Islet precursor cell (in vitro differentiated cells): ENCODE measurements around the gene METTL4.

Source experiments
- DNase-seq: peaks from one replicate; pipeline ENCODE4 v3.0.0-alpha.2; 2018

Gene METTL4, protein sequence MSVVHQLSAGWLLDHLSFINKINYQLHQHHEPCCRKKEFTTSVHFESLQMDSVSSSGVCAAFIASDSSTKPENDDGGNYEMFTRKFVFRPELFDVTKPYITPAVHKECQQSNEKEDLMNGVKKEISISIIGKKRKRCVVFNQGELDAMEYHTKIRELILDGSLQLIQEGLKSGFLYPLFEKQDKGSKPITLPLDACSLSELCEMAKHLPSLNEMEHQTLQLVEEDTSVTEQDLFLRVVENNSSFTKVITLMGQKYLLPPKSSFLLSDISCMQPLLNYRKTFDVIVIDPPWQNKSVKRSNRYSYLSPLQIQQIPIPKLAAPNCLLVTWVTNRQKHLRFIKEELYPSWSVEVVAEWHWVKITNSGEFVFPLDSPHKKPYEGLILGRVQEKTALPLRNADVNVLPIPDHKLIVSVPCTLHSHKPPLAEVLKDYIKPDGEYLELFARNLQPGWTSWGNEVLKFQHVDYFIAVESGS

DNA sequence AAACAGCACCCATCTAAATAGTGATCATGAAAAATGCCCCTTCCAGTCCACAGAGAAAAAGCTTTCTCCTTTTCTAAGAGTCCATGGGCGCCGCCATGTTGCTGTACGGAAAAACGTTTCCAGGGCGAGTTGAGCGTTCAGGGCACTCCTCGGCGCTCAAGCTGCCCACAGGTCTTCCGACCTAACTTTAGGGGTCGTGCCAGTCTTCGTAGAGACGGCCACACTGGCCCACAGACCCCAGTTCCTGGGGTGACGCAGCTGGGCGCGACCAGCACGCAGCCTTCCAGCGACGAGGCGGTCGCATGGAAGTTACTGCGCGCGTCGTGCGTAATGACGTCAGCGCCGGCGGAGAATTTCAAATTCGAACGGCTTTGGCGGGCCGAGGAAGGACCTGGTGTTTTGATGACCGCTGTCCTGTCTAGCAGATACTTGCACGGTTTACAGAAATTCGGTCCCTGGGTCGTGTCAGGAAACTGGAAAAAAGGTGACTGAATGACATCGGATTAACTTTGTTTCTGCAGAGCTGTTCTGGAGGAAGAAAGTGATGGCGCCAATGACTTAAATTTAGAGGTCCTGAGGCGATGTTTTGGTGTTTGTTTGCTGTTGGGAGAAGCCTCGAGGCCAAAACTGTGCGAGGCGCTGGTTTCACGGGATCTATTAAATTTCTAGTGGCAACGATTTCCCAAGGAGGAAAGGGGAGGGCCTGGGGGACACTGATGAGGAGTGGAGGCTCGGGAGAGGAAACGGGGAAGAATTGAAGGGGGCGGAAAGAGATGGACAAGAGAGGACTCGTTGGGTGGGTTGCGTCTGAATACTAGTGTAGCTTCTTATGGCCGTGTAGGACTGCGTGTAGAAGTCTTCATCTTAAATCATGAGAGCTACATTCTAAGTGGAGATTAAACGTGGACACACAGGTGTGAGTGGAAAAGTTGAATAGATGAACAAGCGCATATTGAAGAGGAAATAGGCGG, at the start of gene METTL4, which contains the start of gene NDC80:
TSS of gene METTL4 (minus strand) at position 306 of the 971 bp plus-strand sequence. CDS start 4,289 bp downstream, outside the sequence.
TSS of gene NDC80 (plus strand) at position 358 of the 971 bp plus-strand sequence. CDS start 1,429 bp downstream, outside the sequence.
- peak; percentile 94 for DNase-seq

DNA sequence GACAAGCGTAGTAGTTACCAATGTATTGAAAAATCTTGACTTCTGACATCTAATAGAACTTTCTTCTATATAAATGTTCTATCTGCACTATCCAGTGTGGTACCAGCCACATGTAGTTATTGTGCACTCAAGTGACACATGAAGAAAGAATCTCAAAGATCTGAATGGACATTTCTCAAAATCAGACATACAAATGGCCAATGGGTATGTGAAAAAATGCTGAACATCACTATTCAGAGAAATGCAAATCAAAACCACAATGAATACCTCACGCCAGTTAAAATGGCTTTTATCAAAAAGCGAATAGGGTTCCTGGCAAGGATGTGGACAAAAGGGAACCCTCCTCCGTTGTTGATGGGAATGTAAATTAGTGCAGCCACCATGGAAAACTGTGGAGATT, 46.7 kb upstream of the METTL4 start:
- no peak for DNase-seq

DNA sequence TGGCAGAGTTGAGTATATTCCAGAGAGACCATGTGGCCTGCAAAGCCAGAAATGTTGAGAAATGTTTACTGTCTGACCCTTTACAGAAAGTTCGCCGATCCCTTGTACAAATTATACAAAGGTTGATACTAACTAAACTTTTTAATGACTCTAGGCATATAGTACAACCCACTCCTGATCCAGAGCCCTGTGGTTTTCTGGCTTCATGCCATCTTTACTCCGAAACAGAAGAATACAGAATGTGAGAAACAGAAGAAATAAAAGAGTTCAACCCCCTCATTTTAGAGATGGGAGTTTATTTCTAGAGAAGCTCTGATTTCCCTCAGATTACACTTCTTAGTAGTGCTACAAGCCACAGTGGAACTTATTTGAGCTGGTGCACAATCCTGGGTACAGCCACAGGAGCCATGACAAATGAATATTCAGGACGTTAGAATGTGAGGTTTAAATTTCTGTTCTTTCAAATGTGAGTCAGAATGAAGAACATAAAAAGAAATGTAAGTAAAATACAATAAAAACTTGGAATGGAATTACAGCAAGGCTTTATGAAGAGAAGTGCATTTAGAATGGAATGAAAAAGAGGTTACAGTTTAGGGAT, 46.2 kb upstream of the METTL4 start:
- DNase-seq: no peak

DNA sequence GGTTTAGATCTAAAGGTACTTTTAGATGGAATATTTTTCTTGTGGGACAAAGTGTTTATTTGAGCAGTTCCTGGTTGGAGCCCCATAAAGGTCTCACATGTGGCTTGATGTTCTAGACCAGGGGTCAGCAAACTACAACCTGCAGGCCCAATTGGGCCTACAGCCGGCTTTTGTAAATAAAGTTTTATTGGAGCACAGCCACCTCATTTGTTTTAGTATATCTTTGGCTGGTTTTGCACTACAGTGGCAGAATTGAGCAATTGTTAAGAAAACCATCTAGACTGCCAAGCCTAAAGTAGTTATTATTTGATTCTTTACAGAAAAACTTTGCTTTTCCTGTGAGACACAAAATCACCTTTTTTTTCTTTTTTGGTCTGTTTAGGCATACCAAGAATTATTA, 41.7 kb upstream of the METTL4 start:
- DNase-seq: no peak

DNA sequence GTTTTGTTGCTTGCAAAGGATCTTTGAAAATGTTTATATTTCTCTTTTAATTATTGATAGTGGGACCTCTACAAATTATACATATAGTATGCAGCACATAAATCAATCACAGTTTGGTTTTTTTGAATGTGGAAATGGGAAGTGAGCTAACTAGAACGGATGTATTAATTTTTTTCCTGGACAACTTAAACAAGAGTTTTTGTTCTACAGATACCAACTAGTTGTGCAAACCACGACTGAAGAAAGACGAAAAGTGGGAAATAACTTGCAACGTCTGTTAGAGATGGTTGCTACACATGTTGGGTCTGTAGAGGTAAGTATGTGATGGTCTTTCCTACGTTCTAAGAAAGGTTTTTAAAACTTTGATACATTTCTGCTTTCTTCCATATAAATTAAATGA, 39.2 kb upstream of the METTL4 start:
- no peak for DNase-seq

DNA sequence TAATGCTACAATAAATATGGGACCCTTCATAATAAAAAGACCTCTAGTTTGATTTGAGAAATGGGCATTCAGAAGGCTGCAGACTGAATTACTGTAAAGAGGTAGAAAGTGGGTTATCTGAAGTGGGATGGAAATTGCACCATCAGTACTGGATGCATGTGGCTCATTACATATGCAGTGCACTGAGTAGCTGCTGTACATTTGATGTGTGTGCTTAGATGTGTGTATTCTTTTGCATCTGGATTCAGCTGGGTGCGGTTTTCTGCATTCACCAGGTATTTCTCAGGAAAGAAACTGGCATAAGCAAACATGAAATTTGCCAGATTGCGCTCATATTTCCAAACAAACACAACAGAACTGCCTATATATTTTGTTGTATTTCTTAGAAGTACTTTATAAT, 38.3 kb upstream of the METTL4 start:
- DNase-seq: no peak

DNA sequence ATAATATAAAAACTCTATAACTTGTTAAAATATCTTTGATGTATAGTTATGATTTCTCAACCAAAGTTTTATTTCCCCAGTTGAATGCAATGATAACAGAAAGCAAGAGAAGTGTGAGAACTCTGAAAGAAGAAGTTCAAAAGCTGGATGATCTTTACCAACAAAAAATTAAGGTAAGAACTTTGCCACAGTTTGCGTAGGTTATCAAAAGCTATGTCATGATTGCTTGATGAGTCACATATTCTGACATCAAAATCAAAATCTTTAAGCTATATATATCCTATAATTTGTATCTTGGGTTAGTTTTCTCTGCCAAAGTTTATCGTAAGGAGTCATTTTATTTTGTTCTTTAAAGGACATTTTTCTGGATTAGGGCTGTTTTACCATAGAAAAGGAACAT, 35.0 kb upstream of the METTL4 start:
- no peak for DNase-seq

DNA sequence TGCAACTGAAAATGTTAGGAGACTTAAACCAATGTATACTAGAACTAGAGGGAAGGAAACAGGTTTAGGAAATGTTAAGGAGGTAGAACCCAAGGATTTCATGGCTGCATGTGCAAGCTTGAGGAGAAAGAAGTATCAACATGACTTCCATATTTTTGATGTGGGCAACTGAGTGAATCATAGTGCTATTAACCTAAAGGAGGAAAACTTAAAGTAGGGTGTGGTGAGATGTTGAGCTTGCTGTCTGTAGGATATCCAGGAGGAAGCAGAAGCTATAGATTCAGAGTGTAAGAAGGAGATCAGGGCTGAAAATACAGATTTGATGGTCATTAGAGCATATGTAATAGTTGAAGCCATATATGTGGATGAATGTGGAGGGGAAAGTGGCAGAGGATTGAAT, 31.5 kb upstream of the METTL4 start:
- DNase-seq: no peak

DNA sequence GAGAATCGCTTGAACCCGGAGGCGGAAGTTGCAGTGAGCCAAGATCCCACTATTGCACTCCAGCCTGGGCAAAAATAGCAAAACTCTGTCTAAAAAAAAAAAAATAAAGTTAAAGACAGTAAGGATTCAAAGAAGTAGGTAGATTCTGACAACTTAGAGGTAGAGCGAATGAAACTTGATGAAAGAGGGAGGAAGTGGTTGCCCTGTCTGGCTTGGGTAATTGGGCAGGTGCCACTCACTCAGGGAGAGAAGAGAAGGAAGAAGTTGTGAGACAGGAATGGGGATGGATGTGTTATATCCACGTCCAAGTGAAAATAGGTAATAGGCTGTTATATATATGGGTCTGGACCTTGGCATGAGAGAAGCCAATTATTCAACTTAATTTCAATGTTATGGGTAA, 26.3 kb upstream of the METTL4 start:
- DNase-seq: no peak

DNA sequence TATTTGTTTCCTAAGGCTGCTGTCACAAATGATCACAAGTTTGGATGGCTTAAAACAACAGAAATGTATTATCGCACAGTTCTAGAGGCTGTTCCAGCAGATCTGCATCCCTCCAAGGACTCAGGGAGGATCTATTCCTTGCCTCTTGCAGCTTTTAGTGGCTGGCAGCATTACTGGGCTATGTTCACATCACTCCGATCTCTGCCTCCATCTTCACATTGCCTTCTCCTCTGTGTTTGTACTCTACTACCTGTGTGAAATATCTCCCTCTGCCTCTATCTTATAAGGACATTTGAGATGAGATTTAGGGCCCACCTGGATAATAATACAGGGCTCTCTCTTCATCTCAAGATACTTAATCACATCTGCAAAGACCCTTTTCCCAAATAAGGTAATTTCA, 19.0 kb upstream of the METTL4 start:
- no peak for DNase-seq

DNA sequence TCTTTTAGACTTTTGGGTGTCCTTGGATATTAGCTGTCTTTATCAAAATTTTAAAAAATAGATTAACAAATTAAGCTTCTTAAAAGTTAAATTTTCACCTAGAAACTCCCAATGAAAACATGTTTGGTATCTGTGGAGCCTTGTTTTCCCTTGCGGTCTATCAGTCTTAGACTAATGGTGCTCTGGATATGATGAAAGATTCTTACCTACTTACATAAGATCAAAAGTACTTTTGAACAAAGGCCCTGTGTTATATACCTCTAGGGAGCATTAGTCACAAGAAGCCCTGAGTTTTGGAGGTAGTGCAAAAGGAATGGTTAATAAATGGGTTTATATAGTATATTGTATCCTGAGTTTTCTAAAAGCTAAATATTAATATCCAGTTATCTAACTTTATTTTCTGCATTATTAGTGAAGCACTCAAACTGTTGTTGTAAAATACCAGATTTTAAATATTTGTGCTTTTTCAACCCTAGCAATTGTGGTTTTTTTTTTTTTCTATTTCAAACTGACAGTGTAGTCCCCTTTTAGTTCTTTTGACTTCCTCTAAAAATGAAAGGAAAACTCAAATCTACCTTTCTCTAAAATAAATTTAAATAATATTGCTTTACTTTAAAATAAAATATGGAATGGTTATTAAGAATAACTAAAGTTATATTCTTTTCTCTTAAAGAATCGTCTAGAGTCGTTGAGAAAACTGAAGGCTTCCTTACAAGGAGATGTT, 18.2 kb upstream of the METTL4 start:
- no peak for DNase-seq

DNA sequence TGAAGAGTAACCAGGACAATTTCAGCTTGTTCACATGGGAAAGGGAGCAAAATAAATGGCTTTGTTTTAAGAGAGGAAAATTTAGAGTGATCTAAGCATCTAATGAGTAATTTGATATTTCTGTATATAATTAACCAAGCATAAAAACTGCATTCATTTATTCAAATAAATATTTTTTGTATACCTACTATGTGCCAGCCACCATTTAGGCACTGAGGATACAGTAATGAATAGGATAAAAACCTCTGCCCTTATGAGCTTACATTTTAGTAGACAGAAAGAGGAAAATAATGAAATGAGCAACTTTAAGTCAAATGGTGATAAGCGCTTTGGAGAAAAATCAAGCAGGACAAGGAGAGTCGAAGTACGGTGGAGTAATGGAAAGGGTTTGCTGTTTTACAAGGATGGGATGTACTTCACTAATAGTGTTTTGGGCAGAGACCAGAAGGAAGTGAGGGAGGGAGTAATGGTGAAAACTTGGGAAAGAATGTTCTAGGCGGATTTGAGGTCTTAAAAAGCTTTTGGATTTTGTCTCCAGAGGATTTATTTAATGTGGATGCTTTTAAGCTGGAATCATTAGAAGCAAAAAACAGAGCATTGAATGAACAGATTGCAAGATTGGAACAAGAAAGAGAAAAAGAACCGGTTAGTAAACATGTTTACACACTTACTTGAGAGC, 17.5 kb upstream of the METTL4 start:
- DNase-seq: no peak

DNA sequence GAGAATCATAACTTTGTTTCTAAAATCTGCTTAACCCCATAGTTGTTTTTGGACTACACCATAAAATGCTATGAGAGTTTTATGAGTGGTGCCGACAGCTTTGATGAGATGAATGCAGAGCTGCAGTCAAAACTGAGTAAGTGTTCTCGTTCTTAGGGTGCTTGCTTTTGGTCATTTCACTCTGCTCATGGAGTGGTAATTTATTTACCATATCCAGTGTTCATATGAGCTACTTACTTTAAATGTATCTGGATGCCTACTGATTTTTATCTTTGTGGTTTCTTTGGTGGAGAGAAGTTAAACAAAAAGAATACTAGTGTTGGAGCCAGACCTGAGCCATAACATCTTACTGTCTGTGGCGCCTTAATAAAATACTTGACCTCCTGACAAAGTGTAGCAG, 16.5 kb upstream of the METTL4 start:
- DNase-seq: no peak

DNA sequence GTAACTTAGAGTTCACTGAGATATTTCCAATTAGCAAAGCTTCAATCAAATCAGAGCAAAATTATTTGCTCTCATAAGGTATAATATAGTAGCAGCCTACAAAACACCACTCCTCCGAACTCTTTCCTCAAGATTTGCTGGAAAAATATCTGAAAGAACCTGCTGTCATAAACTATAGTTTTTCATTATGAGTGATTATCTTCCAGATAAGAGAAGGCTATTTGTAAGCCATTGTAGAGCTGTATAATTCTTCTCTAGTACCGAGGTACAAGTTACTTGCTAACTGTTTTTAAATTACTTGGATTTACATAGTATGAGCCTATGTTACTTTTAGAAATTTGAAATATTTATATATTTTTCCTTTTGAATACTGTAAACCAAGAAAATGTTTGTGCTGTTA, 2.1 kb upstream of the METTL4 start:
- DNase-seq: no peak

DNA sequence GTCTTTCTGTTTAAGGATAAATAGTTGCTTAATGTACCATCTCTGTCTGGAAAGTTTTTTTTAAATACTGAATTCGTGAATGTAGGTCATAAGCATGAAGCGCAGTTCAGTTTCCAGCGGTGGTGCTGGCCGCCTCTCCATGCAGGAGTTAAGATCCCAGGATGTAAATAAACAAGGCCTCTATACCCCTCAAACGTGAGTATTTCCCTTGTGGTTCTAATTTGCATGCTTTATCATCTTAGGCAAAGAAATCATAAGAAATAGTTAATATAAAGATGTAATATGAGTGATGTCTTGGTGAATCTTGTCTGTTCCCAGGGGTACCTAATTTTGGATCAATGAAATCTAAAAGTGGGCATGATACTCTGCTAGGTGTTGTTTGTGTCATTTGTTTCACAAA, 1.6 kb upstream of the METTL4 start:
- DNase-seq: no peak

DNA sequence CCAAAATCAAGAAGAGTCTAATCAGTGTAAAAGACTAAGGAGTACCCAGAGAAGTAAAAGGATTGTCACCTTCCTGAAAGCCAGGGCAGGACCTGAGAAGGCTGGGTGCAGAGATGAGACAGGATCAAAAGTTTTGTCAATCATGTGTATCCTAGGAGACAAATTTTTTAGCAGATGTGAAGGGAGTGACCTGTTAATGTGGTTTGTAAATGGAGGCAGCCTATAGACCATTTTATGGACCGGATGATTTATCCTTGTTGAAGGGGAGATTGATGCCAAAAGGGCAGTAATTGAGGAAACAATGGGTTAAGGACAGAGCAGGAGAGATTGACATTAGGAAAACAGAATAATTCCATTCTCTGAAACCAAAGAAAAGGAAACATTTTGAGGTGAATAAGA, 865 bp upstream of the METTL4 start:
- no peak for DNase-seq

DNA sequence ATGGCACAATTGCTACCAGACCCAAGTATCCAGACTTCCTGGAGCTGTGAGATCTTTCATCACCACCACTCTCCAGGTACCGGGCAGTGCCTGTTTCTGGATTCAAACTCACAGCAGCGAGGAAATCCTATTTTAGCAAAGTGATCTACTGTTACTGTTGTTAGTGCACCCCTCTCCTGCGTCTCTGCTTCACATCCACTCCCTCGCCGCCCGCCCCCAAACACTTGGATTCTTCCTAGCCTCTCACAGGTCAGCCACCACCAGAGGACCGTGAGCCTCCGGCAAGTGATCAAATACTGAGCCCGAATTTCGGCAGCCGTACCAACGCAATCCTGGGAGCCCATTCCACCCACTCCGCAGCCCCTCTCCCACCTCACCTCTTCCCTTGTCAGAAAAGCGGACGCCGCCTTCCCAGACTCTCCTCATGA, 519 bp downstream of the METTL4 start:
- peak; percentile 86 for DNase-seq

DNA sequence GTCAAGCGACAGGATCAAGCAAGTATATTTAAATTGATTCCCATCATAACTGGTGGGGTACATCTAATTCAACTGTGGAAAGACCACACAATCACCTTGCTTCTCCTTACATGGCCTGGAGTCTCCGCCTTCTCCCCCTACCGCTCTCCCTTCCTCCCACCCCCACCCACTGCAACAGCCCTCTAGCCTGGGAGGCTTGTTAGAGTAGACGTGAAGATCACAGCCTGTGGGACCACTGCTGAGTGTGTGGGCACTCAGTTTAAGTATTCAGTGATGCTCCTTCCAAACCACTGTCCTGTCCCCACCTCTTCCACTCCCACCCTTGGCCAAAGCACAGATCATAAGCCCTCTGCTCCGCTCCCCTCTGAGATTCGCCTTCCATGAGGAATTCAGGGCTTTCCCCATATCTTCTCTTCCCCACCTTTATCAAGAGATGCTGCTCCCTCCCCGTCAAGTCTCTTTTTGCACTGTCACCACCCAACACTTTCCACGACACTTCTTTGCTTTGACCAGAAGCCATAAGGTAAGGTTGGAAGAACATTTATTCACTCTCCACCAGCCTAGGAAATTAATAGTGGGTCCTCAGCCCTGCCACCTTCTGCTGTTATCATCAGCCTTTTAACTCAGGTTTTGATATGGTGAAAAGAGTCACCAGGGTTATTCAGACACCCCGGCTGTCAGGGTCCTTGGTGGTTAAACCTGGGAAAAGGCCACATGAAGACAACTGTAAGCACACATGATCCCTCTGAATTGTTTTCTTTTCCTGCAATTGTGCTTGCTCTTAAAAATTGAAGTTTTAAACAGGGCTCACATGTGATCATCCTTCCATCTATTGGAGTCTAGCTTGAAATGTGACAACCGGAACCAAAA, 1.7 kb downstream of the METTL4 start:
- DNase-seq: no peak

DNA sequence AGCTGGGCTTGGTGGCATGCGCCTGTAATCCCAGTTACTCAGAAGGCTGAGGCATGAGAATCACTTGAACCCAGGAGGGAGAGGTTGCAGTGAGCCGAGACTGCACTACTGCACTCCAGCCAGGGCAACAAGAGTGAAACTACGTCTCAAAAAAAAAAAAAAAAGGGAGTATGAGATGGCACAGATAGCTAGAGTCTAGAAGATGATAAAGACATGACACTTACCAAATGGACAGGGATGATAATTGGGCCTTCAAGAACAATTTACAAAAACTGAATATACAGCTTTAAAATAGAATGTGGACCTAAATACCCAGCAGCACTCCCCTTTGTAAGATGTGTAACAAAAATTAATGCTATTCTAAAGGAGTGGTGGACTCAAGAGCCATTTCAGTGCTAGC, 2.7 kb downstream of the METTL4 start:
- no peak for DNase-seq

DNA sequence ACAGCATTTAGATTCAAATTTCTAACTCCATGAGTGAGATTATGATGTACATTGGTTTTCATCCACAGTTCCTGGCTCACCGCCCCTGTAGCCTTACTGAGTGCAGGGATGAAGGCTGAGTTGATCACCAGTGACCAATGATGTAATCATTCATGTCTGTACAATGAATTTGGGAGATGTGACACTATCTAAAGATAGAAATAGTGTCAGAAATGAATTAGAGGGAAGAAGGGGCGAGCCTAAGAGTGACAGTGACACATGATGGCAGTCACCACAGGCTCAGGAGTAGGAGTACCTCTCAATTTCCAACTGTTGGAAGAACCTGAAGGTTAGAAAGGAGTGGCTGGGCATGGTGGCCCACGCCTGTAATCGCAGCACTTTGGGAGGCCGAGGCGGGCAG, 3.2 kb downstream of the METTL4 start:
- no peak for DNase-seq

DNA sequence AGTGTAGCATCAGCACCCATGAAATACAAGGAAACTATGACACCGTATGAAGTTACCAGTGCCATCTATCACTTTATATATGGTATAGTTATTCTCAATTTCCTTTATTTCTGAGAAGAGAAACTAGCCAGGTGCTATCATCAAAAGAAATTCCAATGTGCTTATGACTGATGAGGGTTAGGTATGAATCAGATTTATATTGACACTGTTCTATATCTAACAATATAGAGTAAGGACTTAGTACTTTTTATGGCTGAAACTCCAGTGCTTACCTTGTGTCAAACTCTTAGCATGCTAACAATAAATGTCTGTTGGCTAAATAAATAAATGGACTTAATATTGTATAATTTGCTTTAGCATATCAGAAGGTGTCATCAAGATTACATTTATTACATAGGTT, 6.9 kb downstream of the METTL4 start:
- no peak for DNase-seq
